Measurements from ENCODE around the gene GBX1. TPM values are rescaled to one million over a fixed set of nuclear protein-coding genes. Genes with fewer than 3 reads are reported as not detected.

GBX1 gene
- total and polyA plus RNA-seq, 5 donors from 2014 or later: not detected

GRCh38 chr7:151181011-151181431 lies 13.5 kb upstream of the GBX1 start:
- H3K4me1 Mint-ChIP-seq: no peaks in the 10 kb centered on the region
- no peak for DNase-seq

GRCh38 chr7:151179946-151180345 lies 12.5 kb upstream of the GBX1 start:
- Mint-ChIP-seq H3K36me3 (no peaks in the 10 kb centered on the region), H3K4me1 (no peaks in the 10 kb centered on the region), H3K27ac (no peak overlapping the region), H3K9me3 (no peaks in the 10 kb centered on the region), H3K27me3 (peaks cover 19% of the 10 kb centered on the region), H3K4me3 (no peak overlapping the region)
- no peak overlapping the region for H3K4me3 ChIP-seq (ENCODE audit: low read depth, low read length)
- no peaks in the 10 kb centered on the region for H3K4me1 ChIP-seq (ENCODE audit: control insufficient read depth, insufficient read depth, low read length, poor library complexity, severe bottlenecking)
- H3K36me3 ChIP-seq (ENCODE audit: control insufficient read depth, insufficient read depth, low read length): no peaks in the 10 kb centered on the region
- no peak overlapping the region for H3K27ac ChIP-seq (ENCODE audit: insufficient read depth, low read length, poor library complexity, severe bottlenecking)
- ATAC-seq (ENCODE audit: low read depth in 2 of 2) (no peak), DNase-seq (no peak)
- H3K9me3 ChIP-seq (ENCODE audit: control insufficient read depth in 2 of 2, low read length in 2 of 2): no peaks in the 10 kb centered on the region
- H3K27me3 ChIP-seq (ENCODE audit: control insufficient read depth, insufficient read depth, low read length): no peaks in the 10 kb centered on the region

More at GRCh38 chr7:151181011-151181431, 13.5 kb upstream of the GBX1 start:
- H3K27me3 ChIP-seq (ENCODE audit: control insufficient read depth, insufficient read depth, low read length): no peaks in the 10 kb centered on the region
- H3K4me1 ChIP-seq (ENCODE audit: control insufficient read depth, insufficient read depth, low read length, poor library complexity, severe bottlenecking): no peaks in the 10 kb centered on the region
- H3K4me3 ChIP-seq (ENCODE audit: low read depth, low read length): no peak overlapping the region
- Mint-ChIP-seq H3K27me3 (peaks cover 15% of the 10 kb centered on the region), H3K27ac (no peak overlapping the region), H3K4me3 (no peak overlapping the region), H3K36me3 (no peaks in the 10 kb centered on the region), H3K9me3 (no peaks in the 10 kb centered on the region)
- H3K9me3 ChIP-seq (ENCODE audit: control insufficient read depth in 2 of 2, low read length in 2 of 2): no peaks in the 10 kb centered on the region
- ATAC-seq (ENCODE audit: low read depth in 2 of 2): no peak
- no peak overlapping the region for H3K27ac ChIP-seq (ENCODE audit: insufficient read depth, low read length, poor library complexity, severe bottlenecking)
- no peaks in the 10 kb centered on the region for H3K36me3 ChIP-seq (ENCODE audit: control insufficient read depth, insufficient read depth, low read length)

GRCh38 chr7:151179287-151179860 lies 11.9 kb upstream of the GBX1 start:
- no peak for DNase-seq
- H3K36me3 ChIP-seq (ENCODE audit: control insufficient read depth, insufficient read depth, low read length): no peaks in the 10 kb centered on the region
- H3K27me3 ChIP-seq (ENCODE audit: control insufficient read depth, insufficient read depth, low read length): no peaks in the 10 kb centered on the region
- Mint-ChIP-seq H3K9me3 (no peaks in the 10 kb centered on the region), H3K36me3 (no peaks in the 10 kb centered on the region), H3K4me1 (no peaks in the 10 kb centered on the region), H3K27ac (peak overlapping the region in 1 of 3 donors; percentile 76), H3K27me3 (peaks cover 19% of the 10 kb centered on the region), H3K4me3 (no peak overlapping the region)
- H3K4me1 ChIP-seq (ENCODE audit: control insufficient read depth, insufficient read depth, low read length, poor library complexity, severe bottlenecking): no peaks in the 10 kb centered on the region
- H3K4me3 ChIP-seq (ENCODE audit: low read depth, low read length): no peak overlapping the region
- no peaks in the 10 kb centered on the region for H3K9me3 ChIP-seq (ENCODE audit: control insufficient read depth in 2 of 2, low read length in 2 of 2)
- ATAC-seq (ENCODE audit: low read depth in 2 of 2): no peak
- H3K27ac ChIP-seq (ENCODE audit: insufficient read depth, low read length, poor library complexity, severe bottlenecking): no peak overlapping the region

- H3K9me3 ChIP-seq (ENCODE audit: control insufficient read depth in 2 of 2, low read length in 2 of 2): no peaks in the 10 kb centered on the region
- DNase-seq (no peak), ATAC-seq (ENCODE audit: low read depth in 2 of 2) (no peak)
- no peaks in the 10 kb centered on the region for H3K9me3 Mint-ChIP-seq
- H3K36me3 ChIP-seq (ENCODE audit: control insufficient read depth, insufficient read depth, low read length): no peaks in the 10 kb centered on the region
- H3K4me3 Mint-ChIP-seq: no peak overlapping the region
- H3K27me3 Mint-ChIP-seq: peaks cover 22% of the 10 kb centered on the region
- H3K4me1 Mint-ChIP-seq: no peaks in the 10 kb centered on the region
- no peaks in the 10 kb centered on the region for H3K36me3 Mint-ChIP-seq
- H3K4me3 ChIP-seq (ENCODE audit: low read depth, low read length): no peak overlapping the region
- no peaks in the 10 kb centered on the region for H3K27me3 ChIP-seq (ENCODE audit: control insufficient read depth, insufficient read depth, low read length)
- H3K4me1 ChIP-seq (ENCODE audit: control insufficient read depth, insufficient read depth, low read length, poor library complexity, severe bottlenecking): no peaks in the 10 kb centered on the region
- no peak overlapping the region for H3K27ac ChIP-seq (ENCODE audit: insufficient read depth, low read length, poor library complexity, severe bottlenecking)
- H3K27ac Mint-ChIP-seq: peak overlapping the region in 1 of 3 donors; percentile 76
Measured at GRCh38 chr7:151178831-151179230, 11.3 kb upstream of the GBX1 start.

GRCh38 chr7:151178236-151178635 lies 10.7 kb upstream of the GBX1 start:
- Histone ChIP-seq H3K36me3 (ENCODE audit: control insufficient read depth, insufficient read depth, low read length) (no peaks in the 10 kb centered on the region), H3K27ac (ENCODE audit: insufficient read depth, low read length, poor library complexity, severe bottlenecking) (no peak overlapping the region), H3K27me3 (ENCODE audit: control insufficient read depth, insufficient read depth, low read length) (no peaks in the 10 kb centered on the region), H3K9me3 (ENCODE audit: control insufficient read depth in 2 of 2, low read length in 2 of 2) (no peaks in the 10 kb centered on the region), H3K4me3 (ENCODE audit: low read depth, low read length) (no peak overlapping the region), H3K4me1 (ENCODE audit: control insufficient read depth, insufficient read depth, low read length, poor library complexity, severe bottlenecking) (no peaks in the 10 kb centered on the region)
- no peaks in the 10 kb centered on the region for H3K4me1 Mint-ChIP-seq
- no peak overlapping the region for H3K4me3 Mint-ChIP-seq
- DNase-seq (no peak), ATAC-seq (ENCODE audit: low read depth in 2 of 2) (no peak)
- H3K36me3 Mint-ChIP-seq: no peaks in the 10 kb centered on the region
- no peaks in the 10 kb centered on the region for H3K9me3 Mint-ChIP-seq
- H3K27ac Mint-ChIP-seq: no peak overlapping the region
- peaks cover 22% of the 10 kb centered on the region for H3K27me3 Mint-ChIP-seq

GRCh38 chr7:151177310-151177709 lies 9.8 kb upstream of the GBX1 start:
- Histone ChIP-seq H3K27ac (ENCODE audit: insufficient read depth, low read length, poor library complexity, severe bottlenecking) (no peak overlapping the region), H3K27me3 (ENCODE audit: control insufficient read depth, insufficient read depth, low read length) (no peaks in the 10 kb centered on the region)
- no peak overlapping the region for H3K27ac Mint-ChIP-seq

GRCh38 chr7:151176401-151176800 lies 8.9 kb upstream of the GBX1 start:
- Mint-ChIP-seq H3K27ac (peak overlapping the region in 1 of 3 donors; percentile 74), H3K4me1 (peaks cover 0 to 8% (median 7%) of the 10 kb centered on the region in 4 donors), H3K9me3 (no peaks in the 10 kb centered on the region), H3K27me3 (peaks cover 37% of the 10 kb centered on the region), H3K4me3 (no peak overlapping the region), H3K36me3 (peaks cover 8% of the 10 kb centered on the region)
- no peak overlapping the region for H3K27ac ChIP-seq (ENCODE audit: insufficient read depth, low read length, poor library complexity, severe bottlenecking)
- peaks cover 5% of the 10 kb centered on the region for H3K4me1 ChIP-seq (ENCODE audit: control insufficient read depth, insufficient read depth, low read length, poor library complexity, severe bottlenecking)
- ATAC-seq (ENCODE audit: low read depth in 2 of 2) (no peak), DNase-seq (no peak)
- H3K9me3 ChIP-seq (ENCODE audit: control insufficient read depth in 2 of 2, low read length in 2 of 2): no peaks in the 10 kb centered on the region
- no peak overlapping the region for H3K4me3 ChIP-seq (ENCODE audit: low read depth, low read length)
- H3K36me3 ChIP-seq (ENCODE audit: control insufficient read depth, insufficient read depth, low read length): no peaks in the 10 kb centered on the region
- no peaks in the 10 kb centered on the region for H3K27me3 ChIP-seq (ENCODE audit: control insufficient read depth, insufficient read depth, low read length)

More at GRCh38 chr7:151177310-151177709, 9.8 kb upstream of the GBX1 start:
- peaks cover 0 to 6% (median 6%) of the 10 kb centered on the region in 4 donors for H3K4me1 Mint-ChIP-seq
- DNase-seq (no peak), ATAC-seq (ENCODE audit: low read depth in 2 of 2) (no peak)
- Histone ChIP-seq H3K4me1 (ENCODE audit: control insufficient read depth, insufficient read depth, low read length, poor library complexity, severe bottlenecking) (peaks cover 5% of the 10 kb centered on the region), H3K9me3 (ENCODE audit: control insufficient read depth in 2 of 2, low read length in 2 of 2) (no peaks in the 10 kb centered on the region), H3K4me3 (ENCODE audit: low read depth, low read length) (no peak overlapping the region), H3K36me3 (ENCODE audit: control insufficient read depth, insufficient read depth, low read length) (no peaks in the 10 kb centered on the region)
- peaks cover 29% of the 10 kb centered on the region for H3K27me3 Mint-ChIP-seq
- peaks cover 5% of the 10 kb centered on the region for H3K36me3 Mint-ChIP-seq
- no peak overlapping the region for H3K4me3 Mint-ChIP-seq
- no peaks in the 10 kb centered on the region for H3K9me3 Mint-ChIP-seq

- peaks cover 8% of the 10 kb centered on the region for H3K36me3 Mint-ChIP-seq
- H3K4me3 Mint-ChIP-seq: no peak overlapping the region
- DNase-seq (no peak), ATAC-seq (ENCODE audit: low read depth in 2 of 2) (no peak)
- no peak overlapping the region for H3K4me3 ChIP-seq (ENCODE audit: low read depth, low read length)
- H3K9me3 ChIP-seq (ENCODE audit: control insufficient read depth in 2 of 2, low read length in 2 of 2): no peaks in the 10 kb centered on the region
- H3K27me3 ChIP-seq (ENCODE audit: control insufficient read depth, insufficient read depth, low read length): peaks cover 4% of the 10 kb centered on the region
- no peak overlapping the region for H3K27ac Mint-ChIP-seq
- H3K36me3 ChIP-seq (ENCODE audit: control insufficient read depth, insufficient read depth, low read length): no peaks in the 10 kb centered on the region
- no peaks in the 10 kb centered on the region for H3K9me3 Mint-ChIP-seq
- H3K4me1 ChIP-seq (ENCODE audit: control insufficient read depth, insufficient read depth, low read length, poor library complexity, severe bottlenecking): peaks cover 5% of the 10 kb centered on the region
- peaks cover 43% of the 10 kb centered on the region for H3K27me3 Mint-ChIP-seq
- H3K27ac ChIP-seq (ENCODE audit: insufficient read depth, low read length, poor library complexity, severe bottlenecking): no peak overlapping the region
- peaks cover 0 to 8% (median 7%) of the 10 kb centered on the region in 4 donors for H3K4me1 Mint-ChIP-seq
Measured at GRCh38 chr7:151175793-151176311, 8.4 kb upstream of the GBX1 start.
